PC-9 (cell line): ENCODE measurements around the gene DOCK4.

Source experiments
- EZH2 ChIP-seq: fragments of 200-600 bp; sonication (generic); IDR thresholded peaks from 2 replicates; pipeline ENCODE4 v1.8.0; 2017; ENCODE audit warnings: antibody characterized with exemption, low read depth
- TF ChIP-seq, protein P1 (sequence below): fragments of 200-600 bp; sonication (generic); conservative IDR thresholded peaks from 2 replicates; pipeline ENCODE4 v1.6.1; 2017; ENCODE audit warnings: mixed run types, antibody characterized with exemption, mild to moderate bottlenecking, moderate library complexity

DNA sequence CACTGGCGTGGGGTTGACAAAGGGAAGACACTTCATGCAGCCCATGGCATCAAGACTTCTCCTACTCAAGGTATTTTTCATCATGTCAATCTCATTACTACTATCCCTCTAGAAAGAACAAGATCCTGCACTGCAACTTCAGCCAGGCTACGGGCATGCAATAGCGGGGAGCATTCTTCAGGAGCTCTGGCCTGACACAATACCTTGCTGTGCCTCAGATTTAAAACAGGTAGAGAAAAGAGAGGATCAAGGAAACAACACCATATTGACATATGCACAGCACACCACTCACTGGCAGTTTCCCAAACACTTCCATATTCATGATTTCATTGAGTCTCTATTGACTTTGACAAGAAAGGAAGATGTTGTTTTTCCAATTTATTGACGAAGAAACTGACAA lies 51.5 kb downstream of the DOCK4 start:
- TF ChIP-seq, protein P1, sequence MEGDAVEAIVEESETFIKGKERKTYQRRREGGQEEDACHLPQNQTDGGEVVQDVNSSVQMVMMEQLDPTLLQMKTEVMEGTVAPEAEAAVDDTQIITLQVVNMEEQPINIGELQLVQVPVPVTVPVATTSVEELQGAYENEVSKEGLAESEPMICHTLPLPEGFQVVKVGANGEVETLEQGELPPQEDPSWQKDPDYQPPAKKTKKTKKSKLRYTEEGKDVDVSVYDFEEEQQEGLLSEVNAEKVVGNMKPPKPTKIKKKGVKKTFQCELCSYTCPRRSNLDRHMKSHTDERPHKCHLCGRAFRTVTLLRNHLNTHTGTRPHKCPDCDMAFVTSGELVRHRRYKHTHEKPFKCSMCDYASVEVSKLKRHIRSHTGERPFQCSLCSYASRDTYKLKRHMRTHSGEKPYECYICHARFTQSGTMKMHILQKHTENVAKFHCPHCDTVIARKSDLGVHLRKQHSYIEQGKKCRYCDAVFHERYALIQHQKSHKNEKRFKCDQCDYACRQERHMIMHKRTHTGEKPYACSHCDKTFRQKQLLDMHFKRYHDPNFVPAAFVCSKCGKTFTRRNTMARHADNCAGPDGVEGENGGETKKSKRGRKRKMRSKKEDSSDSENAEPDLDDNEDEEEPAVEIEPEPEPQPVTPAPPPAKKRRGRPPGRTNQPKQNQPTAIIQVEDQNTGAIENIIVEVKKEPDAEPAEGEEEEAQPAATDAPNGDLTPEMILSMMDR = no peak
- TF ChIP-seq EZH2 = no peak
